CMK (cell line): ENCODE data around the gene COG6.

Experiments used
- DNase-seq: peaks from one replicate; pipeline ENCODE4 v3.0.0-alpha.2; 2010; ENCODE audit warnings: low read depth

The COG6 gene

GRCh38 chr13:39770221-39771090 lies 115.0 kb downstream of the COG6 start:
- DNase-seq, result no peak

GRCh38 chr13:39773833-39774232 lies 118.4 kb downstream of the COG6 start:
- DNase-seq, result no peak

- no peak for DNase-seq
These were observed 121.0 kb downstream of the COG6 start for GRCh38 chr13:39776439-39776838.

GRCh38 chr13:39777021-39777420 lies 121.6 kb downstream of the COG6 start:
- no peak for DNase-seq

- no peak for DNase-seq
These were observed 122.1 kb downstream of the COG6 start for GRCh38 chr13:39777527-39778061.

GRCh38 chr13:39779337-39780265 lies 124.1 kb downstream of the COG6 start:
- no peak for DNase-seq

- DNase-seq, result no peak
These were observed 125.2 kb downstream of the COG6 start for GRCh38 chr13:39780711-39781110.

- DNase-seq, result no peak
These were observed 125.9 kb downstream of the COG6 start for GRCh38 chr13:39781381-39781780.

- no peak for DNase-seq
These were observed 127.6 kb downstream of the COG6 start for GRCh38 chr13:39783051-39783450.

GRCh38 chr13:39784347-39784746 lies 128.9 kb downstream of the COG6 start:
- DNase-seq, result no peak

- no peak for DNase-seq
These were observed 130.6 kb downstream of the COG6 start for GRCh38 chr13:39786091-39786490.

GRCh38 chr13:39787086-39787487 lies 131.6 kb downstream of the COG6 start:
- DNase-seq, result no peak

- no peak for DNase-seq
These were observed 132.6 kb downstream of the COG6 start for GRCh38 chr13:39788102-39788501.

GRCh38 chr13:39789451-39789850 lies 134.0 kb downstream of the COG6 start:
- no peak for DNase-seq
